ENCODE results near the gene PACSIN1. TPM values are rescaled to one million over a fixed set of nuclear protein-coding genes. Genes with fewer than 3 reads are reported as not detected.

The PACSIN1 gene
- total RNA-seq, 1 experiment from 2014 or later = 5.0 TPM

GRCh38 chr6:34553750-34554149 is 87.9 kb downstream of the PACSIN1 start:
- no peak overlapping the region for H3K4me2 ChIP-seq (ENCODE audit: low read length)
- RAD21 ChIA-PET (ENCODE audit: low non-redundant PET in 1 of 2, low total read pairs in 2 of 2, uncharacterized antibody in 2 of 2, unreplicated experiment in 2 of 2) = no interaction called here
- no peak for DNase-seq (ENCODE audit: low read depth, low spot score)

More at GRCh38 chr6:34553750-34554149, 87.9 kb downstream of the PACSIN1 start:
- POLR2A ChIA-PET = no interaction called here
- no peaks in the 10 kb centered on the region for H3K36me3 ChIP-seq (ENCODE audit: control insufficient read depth in 1 of 2, insufficient read depth in 2 of 2, low read length in 2 of 2)
- H3K4me3 ChIP-seq (replicated peaks in 1 of 2; ENCODE audit: low read depth in 1 of 2, low read length in 2 of 2) = no peak overlapping the region
- no peaks in the 10 kb centered on the region for H3K9me2 ChIP-seq (ENCODE audit: insufficient read depth)
- H3K27ac ChIP-seq (ENCODE audit: low read depth, low read length) = no peak overlapping the region
- no peaks in the 10 kb centered on the region for H3K4me1 ChIP-seq (ENCODE audit: control insufficient read depth in 1 of 2, insufficient read depth in 2 of 2, low read length in 2 of 2)
- TF ChIP-seq ZFX (IDR thresholded peaks at IDR 0.05) = no peak
- TF ChIP-seq SRF (IDR thresholded peaks at IDR 0.05; ENCODE audit: low read depth) = no peak
- TF ChIP-seq RAD21 (IDR thresholded peaks at IDR 0.05; ENCODE audit: low read depth) = no peak
- TF ChIP-seq EZH2 (IDR thresholded peaks at IDR 0.05) = no peak
- no peak for TF ChIP-seq REST (IDR thresholded peaks at IDR 0.05; ENCODE audit: low read depth)
- no peak for TF ChIP-seq ELF1 (IDR thresholded peaks at IDR 0.05; ENCODE audit: borderline replicate concordance, low read depth)
- no peak for TF ChIP-seq ATF3 (IDR thresholded peaks at IDR 0.05)
- no peak for TF ChIP-seq SIN3A (IDR thresholded peaks at IDR 0.05; ENCODE audit: low read depth)
- TF ChIP-seq JUND (IDR thresholded peaks at IDR 0.05) = no peak
- no peak for TF ChIP-seq CEBPB (IDR thresholded peaks at IDR 0.05; ENCODE audit: low read depth)
- TF ChIP-seq CBX3 (IDR thresholded peaks at IDR 0.05; ENCODE audit: low read depth) = no peak
- no peak for TF ChIP-seq FOSL1 (IDR thresholded peaks at IDR 0.05; ENCODE audit: low read depth)
- ATAC-seq = no peak
- no TSS peak for BruUV-seq (replicated peaks)
- H2AFZ ChIP-seq (ENCODE audit: low read depth, low read length, poor library complexity, severe bottlenecking) = no peak overlapping the region
- CTCF ChIA-PET = no interaction called here
- intact Hi-C loops (cut with micrococcal nuclease) = no loop called here
- H3K79me2 ChIP-seq (ENCODE audit: insufficient read depth, low read length) = no peaks in the 10 kb centered on the region
- no peak overlapping the region for H3K9ac ChIP-seq (ENCODE audit: low read length)
- no peaks in the 10 kb centered on the region for H4K20me1 ChIP-seq (ENCODE audit: insufficient read depth)
- peaks cover 0 to 6% of the 10 kb centered on the region in 2 experiments; a peak in 1 of 4 replicates for H3K9me3 ChIP-seq (ENCODE audit: control insufficient read depth in 1 of 2, insufficient read depth in 1 of 2, low read depth in 1 of 2, low read length in 2 of 2)
- H3K27me3 ChIP-seq (ENCODE audit: insufficient read depth, low read length) = no peaks in the 10 kb centered on the region
